HepG2 (cell line): ENCODE data around the gene FLAD1. TPM values are rescaled to one million over a fixed set of nuclear protein-coding genes. Genes with fewer than 3 reads are reported as not detected.
A peak's percentile ranks its signal among the peaks of the same experiment; 100 is the strongest.

Experiments
- BCL3 ChIP-seq: sonication (generic); formaldehyde crosslinking; IDR thresholded peaks from 2 replicates; pipeline ENCODE4 v1.5.1; 2020; ENCODE audit warnings: mild to moderate bottlenecking, missing genetic modification reagents, moderate library complexity
- BRD4 ChIP-seq: sonication (generic); formaldehyde crosslinking; IDR thresholded peaks from 2 replicates; pipeline ENCODE4 v1.4.0; 2020; ENCODE audit warnings: missing genetic modification reagents
- GFI1 ChIP-seq: sonication (generic); formaldehyde crosslinking; IDR thresholded peaks from 2 replicates; pipeline ENCODE4 v1.5.0; 2020; ENCODE audit warnings: missing genetic modification reagents, mild to moderate bottlenecking, borderline replicate concordance
- GLMP ChIP-seq: sonication (generic); formaldehyde crosslinking; IDR thresholded peaks from 2 replicates; pipeline ENCODE4 v1.9.0; 2021; ENCODE audit warnings: missing genetic modification reagents, mild to moderate bottlenecking, borderline replicate concordance
- HBP1 ChIP-seq: IDR thresholded peaks from 2 replicates; pipeline ENCODE4 v1.6.1; 2016; ENCODE audit warnings: low read depth, control low read depth
- IRX3 ChIP-seq: sonication (generic); formaldehyde crosslinking; IDR thresholded peaks from 2 replicates; pipeline ENCODE4 v1.8.1; 2023; ENCODE audit warnings: mild to moderate bottlenecking, low read depth, missing genetic modification reagents, borderline replicate concordance
- KAT2B ChIP-seq: fragments of 150-350 bp; IDR thresholded peaks from 2 replicates; pipeline ENCODE4 v1.6.1; 2014; ENCODE audit warnings: low read depth, low read length, borderline replicate concordance
- MYNN ChIP-seq: sonication (generic); formaldehyde crosslinking; IDR thresholded peaks from 2 replicates; pipeline ENCODE4 v1.4.0; 2020; ENCODE audit warnings: mild to moderate bottlenecking, low read depth, missing genetic modification reagents
- NFATC3 ChIP-seq: sonication (generic); formaldehyde crosslinking; IDR thresholded peaks from 2 replicates; pipeline ENCODE4 v1.5.1; 2020; ENCODE audit warnings: mild to moderate bottlenecking, missing genetic modification reagents
- POLR2A ChIP-seq, 2 experiments: IDR thresholded peaks; 2 replicates each; pipeline ENCODE4 v1.6.1; 2011; ENCODE audit warnings: low read depth in 2 of 2, low read length in 2 of 2, mild to moderate bottlenecking in 1 of 2, moderate library complexity in 1 of 2; ENCODE audit not compliant: insufficient read depth in 1 of 2
- PREB ChIP-seq: sonication (generic); formaldehyde crosslinking; IDR thresholded peaks from 2 replicates; pipeline ENCODE4 v1.4.0; 2020; ENCODE audit warnings: missing genetic modification reagents
- PRMT3 ChIP-seq: sonication (generic); formaldehyde crosslinking; IDR thresholded peaks from 2 replicates; pipeline ENCODE4 v1.8.1; 2022; ENCODE audit warnings: low read depth, mild to moderate bottlenecking, moderate library complexity, missing genetic modification reagents, borderline replicate concordance
- RFXAP ChIP-seq: sonication (generic); formaldehyde crosslinking; IDR thresholded peaks from 2 replicates; pipeline ENCODE4 v1.4.0; 2020; ENCODE audit warnings: missing genetic modification reagents, borderline replicate concordance
- RXRA ChIP-seq: sonication (generic); formaldehyde crosslinking; IDR thresholded peaks from 2 replicates; pipeline ENCODE4 v1.5.1; 2020; ENCODE audit warnings: missing genetic modification reagents
- SIX1 ChIP-seq: sonication (generic); formaldehyde crosslinking; IDR thresholded peaks from 2 replicates; pipeline ENCODE4 v1.4.0; 2020; ENCODE audit warnings: missing genetic modification reagents, borderline replicate concordance
- XBP1 ChIP-seq: sonication (generic); formaldehyde crosslinking; IDR thresholded peaks from 2 replicates; pipeline ENCODE4 v1.5.0; 2020; ENCODE audit warnings: missing genetic modification reagents
- ZBTB3 ChIP-seq: sonication (generic); formaldehyde crosslinking; IDR thresholded peaks from 2 replicates; pipeline ENCODE4 v1.4.0; 2020; ENCODE audit warnings: low read depth, mild to moderate bottlenecking, moderate library complexity, missing genetic modification reagents, borderline replicate concordance
- ZFP36L2 ChIP-seq: sonication (generic); formaldehyde crosslinking; IDR thresholded peaks from 2 replicates; pipeline ENCODE4 v1.4.0; 2020; ENCODE audit warnings: missing genetic modification reagents
- ZFY ChIP-seq: sonication (generic); formaldehyde crosslinking; IDR thresholded peaks from 2 replicates; pipeline ENCODE4 v1.4.0; 2020; ENCODE audit warnings: missing genetic modification reagents
- ZNF30 ChIP-seq: sonication (generic); formaldehyde crosslinking; IDR thresholded peaks from 2 replicates; pipeline ENCODE4 v1.5.0; 2020; ENCODE audit warnings: mild to moderate bottlenecking, missing genetic modification reagents
- ZNF572 ChIP-seq: sonication (generic); formaldehyde crosslinking; IDR thresholded peaks from 2 replicates; pipeline ENCODE4 v1.5.1; 2020; ENCODE audit warnings: mild to moderate bottlenecking, missing genetic modification reagents
- ZNF770 ChIP-seq: sonication (generic); formaldehyde crosslinking; IDR thresholded peaks from 2 replicates; pipeline ENCODE4 v1.5.0; 2020; ENCODE audit warnings: mild to moderate bottlenecking, missing genetic modification reagents
- ZNF777 ChIP-seq: sonication (generic); formaldehyde crosslinking; IDR thresholded peaks from 2 replicates; pipeline ENCODE4 v1.4.0; 2020; ENCODE audit warnings: missing genetic modification reagents
- ZSCAN25 ChIP-seq: sonication (generic); formaldehyde crosslinking; IDR thresholded peaks from 2 replicates; pipeline ENCODE4 v1.8.0; 2022; ENCODE audit warnings: mild to moderate bottlenecking, missing genetic modification reagents
- polyA plus RNA-seq, 8 experiments: library from polyadenylated mRNA; depleted of rRNA in 3 of 8; stranded (reverse) in 7 of 8; unstranded in 1 of 8; fragments of >200 nt; fragmentation: Illumina TruSeq in 4 of 8; extraction: Trizol in 4 of 8; gene quantifications; 2 replicates each; pipeline versions ENCODE4 v1.2.1 to v1.2.3, GENCODE V29; 2011 to 2016; ENCODE audit warnings: low read depth in 4 of 8, missing spikeins in 1 of 8, mixed read lengths in 1 of 8; ENCODE audit not compliant: insufficient read depth in 1 of 8
- total RNA-seq, 5 experiments: library from RNA; depleted of rRNA; stranded (reverse); fragments of >200 nt; fragmentation: Illumina TruSeq; extraction: Trizol; gene quantifications; 2 replicates each; pipeline ENCODE4 v1.2.3, GENCODE V29; 2016; ENCODE audit warnings: low read depth in 1 of 5

Gene FLAD1
- total and polyA plus RNA-seq, 2 of the 13 experiments (the other 11 are each of a cell fraction or from before 2014, with no cell fraction given), result 25.9 to 32.8 TPM

- peak; percentile 90 for TF ChIP-seq GFI1 (CRISPR knock-in tag)
- peak; percentile 99; the same call in 1 of the 2 replicates for TF ChIP-seq PRMT3
- peak; percentile 37; the same call in 1 of the 2 replicates for TF ChIP-seq ZNF777
- TF ChIP-seq NFATC3 (CRISPR knock-in tag), result peak; percentile 98
- TF ChIP-seq RXRA, result peak; percentile 89
- no peak for TF ChIP-seq GLMP (CRISPR knock-in tag)
- TF ChIP-seq IRX3, result peak; percentile 99
- TF ChIP-seq ZBTB3 (CRISPR knock-in tag), result peak; percentile 98
- TF ChIP-seq ZNF30 (CRISPR knock-in tag), result peak; percentile 99
- TF ChIP-seq BRD4 (CRISPR knock-in tag), result peak; percentile 72
- peak; percentile 51; the same call in 1 of the 2 replicates for TF ChIP-seq ZFY (CRISPR knock-in tag)
- TF ChIP-seq POLR2A (IDR thresholded peaks at IDR 0.05; ENCODE audit: insufficient read depth in 1 of 2, low read depth in 2 of 2, low read length in 2 of 2), result peak; percentile 67 to 77
- peak; percentile 94 for TF ChIP-seq MYNN (CRISPR knock-in tag)
- peak; percentile 93; the same call in 1 of the 2 replicates for TF ChIP-seq RFXAP (CRISPR knock-in tag)
- TF ChIP-seq XBP1 (CRISPR knock-in tag), result no peak
- TF ChIP-seq BCL3, result peak; percentile 99
- TF ChIP-seq ZNF770 (CRISPR knock-in tag), result peak; percentile 67; the same call in 1 of the 2 replicates
- TF ChIP-seq HBP1 (CRISPR knock-in tag), result peak; percentile 84; the same call in 1 of the 2 replicates
- no peak for TF ChIP-seq PREB (CRISPR knock-in tag)
- peak; percentile 78 for TF ChIP-seq ZSCAN25 (CRISPR knock-in tag)
- no peak for TF ChIP-seq KAT2B
- peak; percentile 94 for TF ChIP-seq ZFP36L2 (CRISPR knock-in tag)
- TF ChIP-seq ZNF572 (CRISPR knock-in tag), result 0 out of 2 replicates have a peak, but pooled peaks have one; percentile 75
- TF ChIP-seq SIX1 (CRISPR knock-in tag), result peak; percentile 45; the same call in 1 of the 2 replicates
Measured at GRCh38 chr1:154936555-154937084, 46.5 kb upstream of the FLAD1 start, which contains the start of gene PMVK (continued).
